ENCODE data around the gene SLC1A2.

Gene SLC1A2

DNA sequence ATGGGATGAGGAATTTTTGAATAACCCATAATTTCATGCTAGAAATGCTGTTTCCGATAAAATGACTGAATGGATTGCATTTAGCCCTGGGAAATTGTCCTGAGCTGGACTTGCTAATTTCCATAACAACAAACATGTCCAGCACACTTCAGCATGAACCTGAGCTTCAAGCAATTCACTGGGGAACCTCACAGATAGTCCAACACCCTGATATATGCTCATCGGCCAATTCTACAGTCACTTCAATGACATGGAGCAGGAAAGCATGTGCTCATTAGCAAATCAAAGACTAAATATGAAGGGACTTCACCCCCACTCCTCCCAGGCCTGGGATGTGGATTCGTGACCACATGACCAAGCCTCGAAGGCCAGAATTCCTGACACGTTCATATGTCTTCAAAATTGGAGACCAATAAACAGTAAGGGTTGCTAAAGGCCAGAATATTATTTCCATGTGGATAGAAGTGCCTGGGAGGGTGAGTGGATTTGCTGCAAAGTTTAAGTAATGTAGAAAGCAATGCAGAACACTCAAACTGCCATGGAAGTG is 131.9 kb downstream of the SLC1A2 start:
- Mint-ChIP-seq H3K9me3 (no peaks in the 10 kb centered on the region), H3K4me3 (no peak overlapping the region), H3K4me1 (peaks cover 52% of the 10 kb centered on the region), H3K36me3 (ENCODE audit: low read depth) (peaks cover 2% of the 10 kb centered on the region), H3K27ac (no peak overlapping the region), H3K27me3 (no peaks in the 10 kb centered on the region)
- DNase-seq (no peak), ATAC-seq (no peak)

DNA sequence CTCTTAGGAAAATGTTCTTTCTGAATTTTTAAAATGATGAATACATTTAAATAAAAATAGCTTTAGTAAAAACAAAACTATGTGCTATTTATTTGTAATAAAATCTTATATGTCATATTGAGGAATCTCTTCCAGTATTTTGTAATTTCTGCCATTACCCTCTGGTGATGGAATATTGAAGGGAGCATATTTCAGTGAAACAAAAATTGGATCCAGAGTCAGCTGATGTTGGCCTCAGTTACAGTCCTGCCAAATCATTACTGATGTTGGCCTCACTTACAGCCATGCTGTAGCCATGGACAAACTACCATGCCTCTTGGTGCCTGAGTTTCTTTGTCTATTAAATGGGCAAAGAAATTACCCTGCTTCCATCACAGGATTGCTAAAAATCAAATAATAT is 133.2 kb downstream of the SLC1A2 start:
- Mint-ChIP-seq H3K27ac (no peak overlapping the region), H3K36me3 (ENCODE audit: low read depth) (peaks cover 2% of the 10 kb centered on the region), H3K27me3 (no peaks in the 10 kb centered on the region), H3K4me3 (no peak overlapping the region), H3K9me3 (no peaks in the 10 kb centered on the region), H3K4me1 (peaks cover 49% of the 10 kb centered on the region)
- no peak for ATAC-seq
- DNase-seq = no peak

DNA sequence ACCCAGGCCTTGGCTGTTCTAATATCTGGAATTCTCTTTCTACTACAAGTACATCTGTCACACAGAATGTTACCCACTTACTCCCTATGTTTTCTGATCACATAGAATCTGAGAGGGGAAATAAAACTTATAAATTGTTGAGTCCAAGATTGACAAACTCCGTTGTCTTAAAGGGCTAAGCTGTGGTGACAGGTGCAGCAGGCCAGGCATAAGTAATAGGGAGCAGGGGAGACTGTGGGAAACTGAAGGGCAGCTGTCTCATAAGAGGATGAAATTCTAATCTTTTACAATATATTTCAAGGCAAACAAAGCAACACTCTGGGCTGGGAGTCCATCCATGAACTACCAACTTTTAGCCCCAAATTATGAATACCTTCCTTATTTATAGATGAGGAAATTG is 133.9 kb downstream of the SLC1A2 start:
- no peak overlapping the region for H3K27ac Mint-ChIP-seq
- peaks cover 2% of the 10 kb centered on the region for H3K36me3 Mint-ChIP-seq (ENCODE audit: low read depth)
- peaks cover 42% of the 10 kb centered on the region for H3K4me1 Mint-ChIP-seq
- H3K4me3 Mint-ChIP-seq = no peak overlapping the region
- no peaks in the 10 kb centered on the region for H3K27me3 Mint-ChIP-seq
- DNase-seq (no peak), ATAC-seq (no peak)
- H3K9me3 Mint-ChIP-seq = no peaks in the 10 kb centered on the region

DNA sequence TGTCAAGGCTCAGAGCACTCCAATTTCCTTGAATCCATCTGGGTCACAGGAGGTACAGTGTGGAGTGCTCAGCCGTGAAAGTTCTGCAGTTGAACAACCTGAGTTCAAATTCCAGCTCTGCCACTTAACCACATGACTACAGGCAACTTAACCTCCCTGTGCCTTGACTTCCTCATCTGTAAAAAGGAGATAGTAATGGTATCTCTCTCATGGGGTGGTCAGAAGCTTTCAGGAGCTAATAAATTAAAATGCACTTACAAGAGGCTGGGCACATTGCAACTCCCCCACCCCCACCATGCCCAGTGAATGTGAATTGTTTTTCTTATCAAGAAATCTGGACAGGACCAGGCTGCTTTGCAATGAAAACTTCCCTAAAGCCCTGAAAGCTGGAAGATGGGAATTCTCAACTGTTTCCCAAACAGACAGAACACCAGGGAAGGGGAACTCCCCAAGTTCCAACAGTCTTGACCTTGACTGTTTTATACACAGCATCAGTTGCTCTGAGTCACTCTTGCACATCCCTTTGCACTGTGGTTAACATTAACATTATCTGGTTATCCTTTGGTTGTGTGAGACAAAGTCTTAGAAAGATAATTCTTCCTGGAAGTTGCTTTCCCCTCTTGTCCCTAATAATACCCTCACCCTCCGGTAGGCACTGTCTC is 137.0 kb downstream of the SLC1A2 start:
- H3K4me3 Mint-ChIP-seq = no peak overlapping the region
- DNase-seq (no peak), ATAC-seq (peak; percentile 97)
- no peaks in the 10 kb centered on the region for H3K27me3 Mint-ChIP-seq
- H3K4me1 Mint-ChIP-seq = peaks cover 19% of the 10 kb centered on the region
- peak overlapping the region; percentile 23 for H3K27ac Mint-ChIP-seq
- no peaks in the 10 kb centered on the region for H3K9me3 Mint-ChIP-seq
- peaks cover 2% of the 10 kb centered on the region for H3K36me3 Mint-ChIP-seq (ENCODE audit: low read depth)

DNA sequence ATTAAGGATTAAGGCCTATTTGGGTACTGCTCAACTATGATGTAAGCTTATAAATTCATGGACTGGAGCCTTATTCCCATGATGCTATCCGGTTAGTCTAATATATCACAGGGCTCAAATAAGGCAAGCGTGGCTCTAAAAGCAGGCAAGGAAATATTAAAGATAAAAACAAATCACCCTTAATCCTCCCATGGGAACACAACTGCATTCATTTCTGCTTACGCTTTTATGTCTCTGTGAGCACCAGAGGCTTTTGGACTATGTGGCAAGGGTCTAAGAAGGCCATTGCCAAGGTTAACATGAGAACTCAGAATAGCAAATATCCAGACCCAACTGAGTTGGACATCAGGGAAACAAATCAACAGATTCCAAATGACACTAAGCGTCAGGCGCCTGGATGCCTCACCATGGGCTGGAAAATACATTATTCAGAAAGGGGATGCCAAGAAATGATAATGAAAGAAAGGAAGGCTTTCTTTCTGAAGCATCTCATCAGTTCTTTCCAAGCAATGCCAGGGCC is 138.1 kb downstream of the SLC1A2 start:
- Mint-ChIP-seq H3K9me3 (no peaks in the 10 kb centered on the region), H3K4me3 (no peak overlapping the region), H3K36me3 (ENCODE audit: low read depth) (no peaks in the 10 kb centered on the region), H3K27me3 (no peaks in the 10 kb centered on the region), H3K27ac (no peak overlapping the region), H3K4me1 (peaks cover 25% of the 10 kb centered on the region)
- DNase-seq (no peak), ATAC-seq (no peak)

DNA sequence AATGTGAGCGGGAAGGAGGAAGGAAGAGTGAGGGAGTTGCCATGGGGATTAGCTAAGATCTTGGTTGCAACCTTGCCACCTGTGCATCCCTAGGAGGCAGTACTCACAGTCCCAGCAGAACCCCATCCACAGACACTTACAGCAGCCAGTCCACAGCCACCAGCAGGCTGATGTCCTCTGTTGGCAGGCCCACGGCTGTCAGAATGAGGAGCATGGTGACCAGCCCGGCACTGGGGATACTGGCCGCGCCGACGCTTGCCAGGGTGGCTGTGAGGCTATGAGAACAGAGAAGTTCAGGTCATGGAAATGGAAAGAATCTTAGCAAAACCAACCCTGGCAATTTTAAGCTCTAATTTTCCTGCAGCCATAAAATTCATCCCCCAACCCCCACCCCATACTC is 138.6 kb downstream of the SLC1A2 start:
- no peak overlapping the region for H3K27ac Mint-ChIP-seq
- no peak for DNase-seq
- no peaks in the 10 kb centered on the region for H3K9me3 Mint-ChIP-seq
- ATAC-seq = no peak
- H3K4me3 Mint-ChIP-seq = no peak overlapping the region
- H3K36me3 Mint-ChIP-seq (ENCODE audit: low read depth) = no peaks in the 10 kb centered on the region
- H3K27me3 Mint-ChIP-seq = no peaks in the 10 kb centered on the region
- peaks cover 30% of the 10 kb centered on the region for H3K4me1 Mint-ChIP-seq

DNA sequence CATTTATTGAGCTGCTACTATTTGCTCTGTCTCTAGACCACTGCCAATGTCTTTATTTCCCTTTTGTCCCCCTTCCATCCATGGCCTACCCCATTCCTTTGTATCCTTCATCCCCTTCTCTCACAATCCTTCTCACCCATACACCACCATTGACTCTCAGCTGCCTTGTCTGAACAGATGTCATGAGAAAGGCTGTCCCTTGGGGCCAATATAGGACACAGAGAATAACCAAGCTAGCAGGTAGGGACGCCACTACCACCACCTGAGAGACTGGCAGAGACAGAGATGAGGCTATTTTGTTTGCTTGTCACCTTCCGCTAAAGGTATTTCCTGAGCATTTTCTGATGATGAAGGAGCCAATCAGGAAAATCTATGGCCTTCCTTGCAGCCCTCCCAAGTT is 141.5 kb downstream of the SLC1A2 start:
- H3K4me3 Mint-ChIP-seq = no peak overlapping the region
- H3K9me3 Mint-ChIP-seq = no peaks in the 10 kb centered on the region
- no peak for DNase-seq
- no peaks in the 10 kb centered on the region for H3K36me3 Mint-ChIP-seq (ENCODE audit: low read depth)
- H3K4me1 Mint-ChIP-seq = peaks cover 53% of the 10 kb centered on the region
- no peaks in the 10 kb centered on the region for H3K27me3 Mint-ChIP-seq
- ATAC-seq = no peak
- H3K27ac Mint-ChIP-seq = no peak overlapping the region

DNA sequence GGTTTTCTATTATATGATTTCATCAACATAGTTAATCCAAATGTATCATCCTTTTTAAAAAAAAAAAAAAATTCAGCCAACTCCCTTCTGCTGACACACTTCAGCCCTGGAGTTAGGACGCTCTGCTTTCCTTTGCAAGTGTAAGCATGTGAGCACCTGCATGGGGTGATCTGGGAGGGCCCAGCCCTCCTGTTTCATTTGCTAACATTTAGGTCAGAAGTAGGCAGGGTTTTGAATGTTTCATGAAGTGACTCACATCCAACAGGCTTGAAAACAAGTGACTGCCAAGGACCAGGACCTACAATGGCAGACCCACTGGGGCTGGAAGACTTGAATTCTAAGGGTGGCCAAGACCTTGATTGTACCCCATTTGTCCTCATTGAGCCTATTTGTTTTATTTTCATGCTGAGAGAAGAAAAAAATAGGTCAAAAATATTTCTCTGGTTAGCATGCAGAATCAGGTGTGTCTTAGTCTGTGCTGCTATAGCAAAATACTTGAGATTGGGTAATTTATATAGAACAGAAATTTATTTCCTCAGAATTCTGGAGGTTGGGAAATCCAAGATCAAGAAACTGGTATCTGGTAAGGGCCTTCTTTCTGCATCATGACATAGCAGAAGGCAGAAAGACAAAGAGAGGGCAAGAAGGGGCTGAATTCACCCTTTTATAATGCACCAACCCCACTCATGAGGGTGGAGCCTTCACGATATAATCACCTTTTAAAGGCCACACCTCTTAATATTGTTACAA is 142.8 kb downstream of the SLC1A2 start:
- ATAC-seq (peak; percentile 58), DNase-seq (peak; percentile 22)
- peak overlapping the region; percentile 40 for H3K27ac Mint-ChIP-seq
- H3K9me3 Mint-ChIP-seq = no peaks in the 10 kb centered on the region
- no peak overlapping the region for H3K4me3 Mint-ChIP-seq
- H3K36me3 Mint-ChIP-seq (ENCODE audit: low read depth) = no peaks in the 10 kb centered on the region
- no peaks in the 10 kb centered on the region for H3K27me3 Mint-ChIP-seq
- H3K4me1 Mint-ChIP-seq = peaks cover 53% of the 10 kb centered on the region

DNA sequence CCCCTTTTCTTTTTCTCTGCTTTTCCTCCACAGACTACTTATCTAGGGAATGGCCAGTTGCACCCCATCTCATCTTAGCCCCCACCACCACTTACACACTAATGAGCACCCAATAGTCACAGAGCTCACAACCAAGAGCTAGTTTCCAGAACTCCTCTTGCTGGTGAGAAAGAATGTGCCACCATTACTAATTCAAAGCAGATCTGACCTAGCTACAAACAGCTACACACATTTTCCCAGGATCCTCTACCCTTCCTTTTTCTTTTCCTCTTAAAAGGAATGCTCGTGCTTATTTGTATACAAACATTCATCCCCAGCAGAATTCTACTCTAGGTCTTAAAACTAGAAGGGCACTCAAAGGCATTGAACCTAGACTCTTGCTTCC is 143.6 kb downstream of the SLC1A2 start:
- H3K4me3 Mint-ChIP-seq = no peak overlapping the region
- peak overlapping the region; percentile 40 for H3K27ac Mint-ChIP-seq
- no peak for ATAC-seq

DNA sequence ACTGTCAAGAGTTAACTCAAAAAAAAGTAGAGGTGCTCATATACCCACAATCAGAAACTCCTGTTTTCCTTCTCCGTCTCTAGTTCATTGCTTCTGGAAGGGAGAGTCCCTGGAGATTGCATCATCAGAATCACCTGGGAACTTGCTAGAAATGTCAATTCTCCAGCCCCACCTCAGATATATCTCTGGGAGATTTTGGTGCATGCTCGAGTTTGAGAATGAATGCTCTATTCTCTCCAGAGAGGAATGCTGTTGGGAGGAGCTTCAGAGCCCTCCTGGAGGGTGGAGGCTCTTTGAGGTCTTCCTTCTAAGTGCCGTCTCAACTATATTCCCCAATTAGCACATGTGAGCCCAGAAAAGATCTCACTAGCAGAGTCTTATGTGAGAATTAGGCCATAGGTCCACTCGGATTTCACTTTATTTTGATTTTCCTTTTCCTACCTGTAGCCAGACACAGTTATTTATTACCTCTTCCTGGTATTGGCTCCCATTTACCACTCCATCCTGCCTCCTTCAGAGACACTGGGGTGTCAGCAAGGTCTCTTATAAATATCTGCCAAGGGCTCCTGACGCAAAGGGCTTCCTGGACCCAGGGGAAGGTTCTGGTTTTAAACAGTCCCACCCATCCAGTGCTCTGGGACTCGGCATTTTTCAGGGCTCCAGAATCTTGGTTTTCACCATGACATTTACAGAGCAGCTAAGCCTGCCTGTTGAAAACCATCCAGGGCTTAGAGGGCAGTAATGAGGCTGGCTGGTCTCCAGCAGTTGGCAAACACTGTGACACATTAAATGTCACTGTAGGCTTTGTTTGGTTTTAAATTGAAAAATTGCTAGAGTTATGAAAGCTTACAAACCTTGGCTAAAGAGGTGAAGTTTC is 144.2 kb downstream of the SLC1A2 start:
- peaks cover 64% of the 10 kb centered on the region for H3K4me1 Mint-ChIP-seq

More for the DNA sequence above, 143.6 kb downstream of the SLC1A2 start:
- no peaks in the 10 kb centered on the region for H3K36me3 Mint-ChIP-seq (ENCODE audit: low read depth)
- DNase-seq = no peak
- no peaks in the 10 kb centered on the region for H3K27me3 Mint-ChIP-seq
- peaks cover 60% of the 10 kb centered on the region for H3K4me1 Mint-ChIP-seq
- peaks cover 6% of the 10 kb centered on the region for H3K9me3 Mint-ChIP-seq

DNA sequence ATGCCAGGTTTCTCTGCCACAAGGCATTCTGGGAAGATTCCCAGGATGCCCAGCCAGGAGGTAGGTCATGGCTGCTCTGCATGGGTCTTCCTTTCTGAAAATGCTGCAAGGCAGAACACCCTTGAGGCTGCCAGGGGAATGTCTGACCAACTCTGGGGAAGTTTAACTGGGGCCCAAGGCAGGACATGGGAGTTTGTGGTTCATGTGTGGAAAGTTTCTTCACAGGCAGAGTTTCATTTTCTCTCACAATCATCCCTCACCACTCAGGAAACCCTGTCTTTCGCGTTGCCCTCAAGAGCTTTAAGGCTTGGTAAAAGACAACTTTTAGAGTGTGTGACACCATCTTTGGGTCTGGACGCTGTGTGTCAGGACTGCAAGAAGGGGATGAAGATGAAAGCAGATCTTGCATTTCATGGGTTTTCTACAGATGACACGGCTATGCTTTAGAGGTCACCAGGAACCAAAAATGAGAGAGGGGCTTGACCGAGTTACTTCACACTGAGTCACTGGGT is 146.9 kb downstream of the SLC1A2 start:
- Mint-ChIP-seq H3K27ac (peak overlapping the region; percentile 91), H3K4me1 (peaks cover 68% of the 10 kb centered on the region), H3K27me3 (no peaks in the 10 kb centered on the region), H3K36me3 (ENCODE audit: low read depth) (no peaks in the 10 kb centered on the region), H3K9me3 (peaks cover 10% of the 10 kb centered on the region), H3K4me3 (peak overlapping the region; percentile 58)
- ATAC-seq = peak; percentile 95
- DNase-seq = peak; percentile 60

More for the DNA sequence above, 144.2 kb downstream of the SLC1A2 start:
- H3K27me3 Mint-ChIP-seq = no peaks in the 10 kb centered on the region
- H3K4me3 Mint-ChIP-seq = no peak overlapping the region
- H3K27ac Mint-ChIP-seq = peak overlapping the region; percentile 40
- ATAC-seq = peak; percentile 16
- H3K9me3 Mint-ChIP-seq = peaks cover 10% of the 10 kb centered on the region
- peak; percentile 22 for DNase-seq
- no peaks in the 10 kb centered on the region for H3K36me3 Mint-ChIP-seq (ENCODE audit: low read depth)

DNA sequence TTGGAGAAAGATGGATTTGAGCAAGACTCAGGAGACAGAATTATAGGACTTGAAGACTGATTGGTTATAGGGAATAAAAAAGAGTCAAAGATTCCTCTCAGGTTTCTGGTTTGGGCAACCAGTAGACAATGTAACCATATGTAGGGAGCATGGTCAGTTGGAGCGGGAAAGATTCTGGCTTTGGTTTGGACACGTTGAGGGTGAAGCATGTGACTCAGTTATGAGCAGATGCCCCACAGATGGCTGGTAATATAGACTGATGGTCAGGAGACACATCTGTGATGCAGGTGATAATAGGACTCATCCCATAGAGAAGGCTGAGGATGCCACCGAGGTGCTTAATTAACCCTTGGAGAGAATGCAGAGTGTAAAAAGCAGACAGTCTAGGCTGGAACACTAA is 148.3 kb downstream of the SLC1A2 start:
- ATAC-seq = no peak
- Mint-ChIP-seq H3K4me1 (peaks cover 62% of the 10 kb centered on the region), H3K27me3 (no peaks in the 10 kb centered on the region), H3K36me3 (ENCODE audit: low read depth) (no peaks in the 10 kb centered on the region), H3K27ac (peak overlapping the region; percentile 91), H3K4me3 (no peak overlapping the region), H3K9me3 (peaks cover 10% of the 10 kb centered on the region)
- no peak for DNase-seq

DNA sequence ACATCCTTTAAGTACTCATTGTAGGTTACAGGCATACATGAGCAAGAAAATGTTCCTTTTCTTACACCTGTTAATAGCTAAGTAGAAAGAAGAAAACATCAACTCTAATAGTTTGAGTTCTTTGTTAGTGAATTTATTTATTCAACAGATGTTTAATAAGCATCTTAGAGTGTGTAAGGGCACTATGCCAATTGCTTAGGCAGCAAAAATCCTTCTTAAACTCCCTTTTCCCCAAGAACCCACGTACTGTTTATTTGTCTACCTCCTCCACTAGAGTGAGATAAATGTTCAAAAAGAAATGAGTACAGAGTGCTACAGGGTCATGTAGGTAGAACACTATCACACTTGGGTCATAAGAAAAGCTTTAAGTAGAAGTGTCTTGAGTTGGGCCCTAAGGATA is 149.0 kb downstream of the SLC1A2 start:
- H3K4me1 Mint-ChIP-seq = peaks cover 58% of the 10 kb centered on the region
- DNase-seq (no peak), ATAC-seq (no peak)
- H3K36me3 Mint-ChIP-seq (ENCODE audit: low read depth) = no peaks in the 10 kb centered on the region
- peaks cover 10% of the 10 kb centered on the region for H3K9me3 Mint-ChIP-seq
- no peak overlapping the region for H3K27ac Mint-ChIP-seq
- no peak overlapping the region for H3K4me3 Mint-ChIP-seq
- no peaks in the 10 kb centered on the region for H3K27me3 Mint-ChIP-seq

DNA sequence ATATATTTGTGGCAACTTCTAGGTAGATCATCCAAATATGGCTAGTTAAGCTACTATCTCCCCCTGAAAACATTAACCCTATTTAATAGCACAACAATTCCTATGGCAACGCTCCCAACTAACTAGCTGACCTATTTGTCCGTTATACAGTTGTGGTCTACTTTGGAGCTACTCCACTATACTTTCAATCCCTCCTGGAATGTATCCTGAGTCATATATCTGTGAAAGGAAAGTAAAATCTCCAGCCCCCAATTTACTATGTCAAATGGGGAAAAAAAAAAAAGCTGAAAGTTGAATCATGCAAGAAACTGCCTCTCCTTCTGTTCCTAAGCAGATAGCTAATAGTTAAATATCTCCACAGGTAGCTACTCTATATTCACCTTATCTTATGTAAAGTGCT is 151.9 kb downstream of the SLC1A2 start:
- Mint-ChIP-seq H3K4me1 (peaks cover 29% of the 10 kb centered on the region), H3K36me3 (ENCODE audit: low read depth) (no peaks in the 10 kb centered on the region), H3K9me3 (peaks cover 10% of the 10 kb centered on the region), H3K4me3 (no peak overlapping the region), H3K27me3 (no peaks in the 10 kb centered on the region), H3K27ac (no peak overlapping the region)
- DNase-seq (no peak), ATAC-seq (no peak)

All from activated naive CD8-positive, alpha-beta T cell treated with anti-CD3 and anti-CD28 coated beads, Interleukin-2, amount 50 U/mL, for 24 hours (primary cell).